Dedifferentiated amniotic fluid mesenchymal stem cell (primary cell): Measurements from ENCODE around the gene TSSK6.

Source experiments
- DNase-seq: peaks from one replicate; pipeline ENCODE4 v3.0.0-alpha.2; 2016; ENCODE audit errors: extremely low spot score

The TSSK6 gene

DNA sequence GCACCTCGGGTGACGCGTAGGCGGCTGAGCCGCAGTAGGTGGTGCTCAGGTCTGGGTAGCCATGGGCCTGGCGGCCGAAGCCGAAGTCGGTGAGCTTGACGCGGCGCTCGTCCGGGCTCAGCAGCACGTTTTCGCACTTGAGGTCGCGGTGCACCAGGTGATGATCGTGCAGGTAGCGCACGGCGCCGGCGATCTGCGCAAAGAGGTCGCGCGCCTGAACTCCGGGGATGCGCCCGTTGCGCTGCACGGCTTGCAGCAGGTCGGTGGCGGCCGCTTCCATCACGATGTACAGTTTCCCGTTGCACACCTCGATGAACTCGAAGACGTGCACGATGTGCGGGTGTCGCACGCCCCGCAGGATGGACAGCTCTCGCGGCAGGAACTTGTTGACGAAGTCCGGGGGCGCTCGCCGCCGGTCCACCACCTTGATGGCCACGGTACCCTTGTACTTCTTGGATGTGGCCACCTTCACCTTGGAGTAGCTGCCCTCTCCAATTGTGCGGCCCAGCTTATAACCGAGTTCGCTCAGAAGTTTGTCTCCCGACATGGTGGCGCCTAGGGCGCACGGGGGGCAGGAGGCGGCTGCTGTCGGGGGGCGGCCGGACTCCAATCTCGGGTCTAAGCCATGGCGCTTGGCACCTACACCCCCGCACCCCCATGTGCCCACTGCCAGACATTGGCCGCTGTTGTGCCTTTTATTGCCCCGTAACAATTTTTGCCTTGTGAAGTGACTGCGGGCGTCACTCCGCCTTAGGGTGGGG is at the start of gene TSSK6:
TSS of gene TSSK6 (minus strand) at position 668 of the 761 bp plus-strand sequence. CDS start at position 547, 121 bp downstream.
- DNase-seq, result no peak

- no peak for DNase-seq
Measured at GRCh38 chr19:19563348-19563848, 48.0 kb upstream of the TSSK6 start.

DNA sequence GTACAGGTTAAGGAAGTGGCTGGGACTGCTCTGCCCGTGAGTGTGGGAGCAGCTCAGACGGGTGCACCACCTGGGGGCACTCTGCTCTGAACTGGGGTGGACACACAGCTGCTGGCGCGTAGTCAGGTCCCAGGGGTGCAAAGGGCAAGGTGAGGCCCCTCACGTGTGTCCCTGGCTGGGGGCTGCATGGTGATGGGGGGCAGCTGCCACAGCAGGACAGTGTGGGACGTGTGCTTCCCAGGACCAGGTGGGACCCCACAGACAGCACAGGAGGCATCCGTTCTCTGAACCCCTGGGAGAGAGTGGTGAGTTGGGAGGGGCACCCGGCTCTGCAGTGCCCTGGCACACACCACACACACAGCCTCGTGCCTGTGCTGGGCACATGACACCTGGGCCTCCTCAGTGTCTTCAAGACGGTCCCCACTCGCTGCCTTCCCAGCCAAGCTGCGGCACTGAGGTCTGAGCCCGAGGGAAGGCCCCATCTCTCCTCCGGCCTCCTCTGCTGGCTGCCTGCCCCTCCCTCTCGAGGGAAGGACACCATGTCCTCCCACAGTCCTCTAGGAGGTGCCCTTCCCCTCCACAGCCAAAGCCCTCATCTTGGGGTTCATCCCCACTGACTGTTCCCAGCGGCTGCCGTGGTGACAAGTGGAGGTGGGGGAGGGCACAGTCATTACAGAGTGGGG is 47.5 kb upstream of the TSSK6 start:
- DNase-seq, result no peak

- DNase-seq, result no peak
Measured at GRCh38 chr19:19561946-19562664, 46.8 kb upstream of the TSSK6 start.

GRCh38 chr19:19559931-19560330 is 44.6 kb upstream of the TSSK6 start:
- DNase-seq, result no peak

- no peak for DNase-seq
Measured at GRCh38 chr19:19558636-19559035, 43.3 kb upstream of the TSSK6 start.

- no peak for DNase-seq
Measured at GRCh38 chr19:19558055-19558454, 42.7 kb upstream of the TSSK6 start.

GRCh38 chr19:19554074-19555023 is 39.0 kb upstream of the TSSK6 start:
- no peak for DNase-seq

DNA sequence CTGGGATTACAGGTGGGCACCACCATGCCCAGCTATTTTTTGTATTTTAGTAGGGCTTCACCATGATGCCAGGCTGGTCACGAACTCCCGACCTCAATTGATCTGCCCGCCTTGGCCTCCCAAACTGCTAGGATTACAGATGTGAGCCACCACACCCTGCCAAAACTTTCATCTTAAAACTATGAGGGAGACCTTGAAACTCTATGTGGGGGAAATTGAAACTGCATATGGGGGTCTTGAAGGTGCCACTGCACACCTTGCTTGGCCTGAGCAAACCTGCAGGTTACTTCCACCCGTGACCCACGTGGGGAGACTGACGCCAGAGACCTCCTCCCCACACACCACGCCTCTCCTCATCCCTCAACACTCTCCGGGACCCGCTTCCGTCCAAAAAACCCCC is 38.3 kb upstream of the TSSK6 start:
- DNase-seq, result no peak

DNA sequence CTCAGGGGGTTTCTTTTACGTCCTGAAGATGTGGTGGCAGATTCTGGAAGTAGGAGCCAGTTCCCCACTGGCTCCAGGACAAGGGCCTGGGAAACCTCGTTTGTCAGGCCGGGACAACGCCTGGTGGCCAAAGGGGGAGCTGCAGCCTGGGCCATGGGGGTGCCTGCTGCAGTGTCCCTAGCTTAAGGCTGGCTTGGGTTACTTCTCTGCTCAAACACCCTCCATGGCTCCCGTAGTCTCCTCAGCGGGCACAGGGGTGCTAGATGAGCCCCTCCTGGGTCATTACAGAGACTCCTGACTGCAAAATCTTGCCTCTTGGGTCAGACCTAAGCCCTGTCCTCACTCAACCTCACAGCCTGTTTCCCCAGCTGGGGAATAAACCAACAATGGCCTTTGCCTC is 37.5 kb upstream of the TSSK6 start:
- no peak for DNase-seq

GRCh38 chr19:19551853-19552192 is 36.5 kb upstream of the TSSK6 start:
- no peak for DNase-seq

DNA sequence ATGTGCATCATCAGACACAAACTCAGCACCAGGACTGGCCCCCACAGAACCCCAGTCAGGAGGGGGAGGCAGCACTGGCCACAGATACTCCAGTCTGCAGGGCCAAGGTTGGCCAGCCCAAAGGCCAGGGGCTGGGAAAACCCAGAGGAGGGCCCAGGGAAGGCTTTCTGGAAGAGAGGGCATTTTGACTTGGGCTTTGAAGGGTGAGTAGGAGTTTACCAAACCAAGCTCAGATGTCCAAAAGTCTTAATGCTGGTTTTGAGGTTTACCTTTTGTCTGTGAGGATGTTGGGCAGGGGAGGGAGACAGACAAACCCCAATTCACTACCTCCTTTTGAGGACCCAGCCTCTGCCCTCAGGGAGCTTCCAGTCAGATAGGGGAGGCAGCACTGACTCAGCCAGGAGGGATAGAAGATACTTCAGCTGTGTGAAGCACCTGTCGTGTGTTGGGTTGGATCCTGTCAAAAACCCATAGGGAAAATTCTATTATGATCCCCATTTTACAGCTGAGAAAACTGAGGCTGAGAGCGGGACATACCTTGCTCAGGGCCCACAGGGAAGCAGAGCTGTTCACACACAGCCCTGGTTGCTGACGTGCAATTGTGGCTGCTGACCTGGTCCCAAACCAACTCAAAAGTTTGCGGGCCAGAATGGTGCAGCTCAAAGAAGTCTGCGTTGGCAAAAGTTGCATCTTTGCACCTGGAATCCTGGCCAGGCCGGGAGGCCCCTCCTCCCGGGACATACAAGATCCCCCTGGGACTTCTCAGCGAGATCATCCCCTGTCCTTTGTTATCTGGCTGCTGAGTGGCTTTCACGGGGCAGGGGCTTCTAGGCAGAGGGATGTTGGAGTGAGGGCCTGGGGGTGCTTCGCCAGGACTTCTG is 35.9 kb upstream of the TSSK6 start:
- DNase-seq, result no peak

DNA sequence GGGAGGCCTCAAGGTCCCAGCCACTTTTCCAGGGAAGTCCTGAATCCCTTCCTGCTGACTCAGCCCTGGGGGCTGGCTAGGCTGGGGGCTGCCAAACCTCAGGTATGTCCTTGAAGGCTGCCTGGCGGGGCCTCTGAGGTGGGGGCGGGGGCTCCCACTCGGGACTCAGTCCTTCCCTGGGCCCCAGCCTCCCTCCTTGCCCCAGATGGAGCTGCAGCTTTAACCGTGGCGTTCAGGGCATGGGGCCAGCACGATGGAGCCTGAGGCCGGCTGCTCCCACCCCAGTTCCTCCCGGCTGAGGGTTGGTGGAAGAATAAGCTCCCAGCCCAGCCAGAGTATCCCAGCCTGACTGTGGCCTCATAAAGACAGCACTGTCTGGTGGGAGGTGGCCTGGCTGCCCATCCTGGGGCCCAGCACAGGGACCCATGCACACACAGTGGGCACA is 35.2 kb upstream of the TSSK6 start:
- DNase-seq, result no peak

GRCh38 chr19:19549804-19550464 is 34.6 kb upstream of the TSSK6 start:
- DNase-seq, result no peak

GRCh38 chr19:19548915-19549759 is 33.8 kb upstream of the TSSK6 start:
- DNase-seq, result no peak

DNA sequence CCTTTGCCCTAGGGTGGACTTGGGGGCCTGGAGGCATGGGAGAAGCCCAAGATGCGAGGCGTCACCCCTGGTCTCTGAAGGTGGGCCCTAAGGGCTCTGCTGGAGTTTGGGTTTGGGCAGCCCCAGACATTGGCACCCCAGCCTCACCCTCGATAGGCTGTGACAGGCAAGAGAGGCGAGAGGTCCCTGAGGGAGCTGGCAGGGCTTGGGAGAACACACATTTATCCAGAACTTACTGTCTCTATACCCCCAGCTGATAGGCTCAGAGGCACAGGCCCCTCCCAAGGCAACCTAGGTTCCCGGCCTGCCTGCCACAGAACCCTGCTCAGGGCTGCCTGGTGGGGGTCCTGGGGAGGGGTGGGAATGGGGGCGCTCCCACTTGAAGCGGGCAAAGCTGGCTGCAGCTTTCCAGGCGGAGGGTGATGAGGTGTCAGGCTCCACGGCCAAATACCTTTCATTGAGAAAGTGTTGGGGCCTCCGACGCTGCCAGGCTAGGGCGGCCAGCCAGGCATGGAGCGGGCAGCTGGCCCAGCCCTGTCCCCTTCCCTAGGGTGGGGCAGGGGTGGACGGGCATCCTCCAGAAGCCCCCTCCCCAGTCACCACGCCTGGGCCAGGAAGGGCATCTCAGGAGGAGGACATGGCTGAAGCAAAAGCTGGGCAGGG is 32.5 kb upstream of the TSSK6 start:
- DNase-seq, result no peak

DNA sequence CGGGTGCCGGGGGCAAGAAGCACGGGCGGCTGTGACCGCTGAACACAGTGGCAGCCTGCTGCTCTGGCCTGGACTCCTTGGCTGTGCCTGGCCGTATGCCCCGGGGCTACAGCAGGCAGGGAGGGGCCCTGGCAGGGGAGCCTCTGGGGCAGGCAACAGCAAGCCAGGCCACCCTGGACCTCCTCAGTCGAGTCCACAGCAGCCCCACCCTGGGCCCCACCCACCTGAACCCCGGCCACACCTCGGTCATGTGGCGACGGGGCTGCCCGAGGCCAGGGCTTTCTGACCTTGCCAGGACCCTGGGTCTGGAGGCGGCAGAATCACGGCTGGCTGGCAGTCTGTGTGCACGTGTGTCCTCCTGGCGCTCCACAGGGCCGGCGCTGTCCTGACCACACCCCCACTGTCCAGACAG is 31.4 kb upstream of the TSSK6 start:
- DNase-seq, result no peak

DNA sequence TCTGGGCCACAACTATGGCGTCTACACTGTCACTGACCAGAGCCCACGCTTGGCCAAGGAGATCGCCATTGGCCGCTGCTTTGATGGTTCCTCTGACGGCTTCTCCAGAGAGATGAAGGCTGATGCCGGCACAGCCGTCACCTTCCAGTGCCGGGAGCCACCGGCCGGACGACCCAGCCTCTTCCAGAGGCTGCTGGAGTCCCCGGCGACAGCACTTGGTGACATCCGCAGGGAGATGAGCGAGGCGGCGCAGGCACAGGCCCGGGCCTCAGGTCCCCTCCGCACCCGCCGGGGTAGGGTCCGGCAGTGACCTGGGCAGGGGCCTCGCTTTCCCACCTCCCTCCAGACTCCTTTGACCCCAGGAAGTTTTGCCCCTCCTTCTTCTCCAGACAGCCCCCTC is 30.4 kb upstream of the TSSK6 start:
- no peak for DNase-seq
